ENCODE results near the gene ABLIM1.

Gene ABLIM1

DNA sequence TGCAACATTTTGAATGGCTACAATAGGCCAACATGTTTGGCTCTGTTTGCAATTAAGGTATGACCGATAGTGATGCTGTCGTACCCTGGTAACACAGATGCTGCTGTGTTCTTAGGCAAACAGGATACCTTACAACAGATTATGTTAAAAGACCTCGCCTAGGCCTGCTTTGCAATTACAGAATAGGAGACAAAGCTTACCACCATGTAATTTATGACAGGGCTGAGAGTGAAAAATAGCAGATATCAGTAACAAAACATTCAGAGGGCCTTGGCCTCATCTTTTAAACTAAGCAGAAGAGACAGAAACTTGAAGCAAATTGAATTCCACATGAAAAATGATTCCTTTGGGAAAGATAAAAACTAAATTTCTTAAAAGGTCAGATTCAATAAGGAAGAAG lies 29.4 kb upstream of the ABLIM1 start:
- TF ChIP-seq TAF1 (IDR thresholded peaks at IDR 0.05; ENCODE audit: low read depth) (no peak), EGR1 (IDR thresholded peaks at IDR 0.05) (no peak), YY1 (IDR thresholded peaks at IDR 0.05; ENCODE audit: low read depth) (no peak)
- TF ChIP-seq, protein P1, sequence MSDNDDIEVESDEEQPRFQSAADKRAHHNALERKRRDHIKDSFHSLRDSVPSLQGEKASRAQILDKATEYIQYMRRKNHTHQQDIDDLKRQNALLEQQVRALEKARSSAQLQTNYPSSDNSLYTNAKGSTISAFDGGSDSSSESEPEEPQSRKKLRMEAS (IDR thresholded peaks at IDR 0.05) = no peak

DNA sequence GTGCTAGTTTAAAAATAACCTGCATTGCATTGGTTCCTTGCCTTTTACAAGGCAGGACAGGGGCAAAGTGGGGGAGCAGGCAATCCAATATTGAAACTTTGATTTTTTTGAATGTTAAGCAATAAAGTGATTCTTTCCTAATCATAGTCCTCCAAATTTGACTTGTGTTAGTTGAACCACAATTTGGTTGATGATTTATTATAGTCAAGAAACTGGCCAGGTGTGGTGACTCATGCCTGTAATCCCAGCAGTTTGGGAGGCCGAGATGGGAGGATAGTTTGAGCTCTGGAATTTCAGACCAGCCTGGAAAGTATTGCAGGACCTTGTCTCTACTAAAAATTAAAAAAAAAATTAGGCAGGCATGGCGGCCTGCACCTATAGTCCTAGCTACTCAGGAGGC lies 27.9 kb upstream of the ABLIM1 start:
- no peak for TF ChIP-seq TCF12 (IDR thresholded peaks at IDR 0.05; ENCODE audit: low read depth)
- TF ChIP-seq EP300 (IDR thresholded peaks at IDR 0.05; ENCODE audit: borderline replicate concordance) = no peak
- TF ChIP-seq, protein P1 (IDR thresholded peaks at IDR 0.05) = no peak
- TF ChIP-seq TAF1 (IDR thresholded peaks at IDR 0.05; ENCODE audit: low read depth) = no peak

DNA sequence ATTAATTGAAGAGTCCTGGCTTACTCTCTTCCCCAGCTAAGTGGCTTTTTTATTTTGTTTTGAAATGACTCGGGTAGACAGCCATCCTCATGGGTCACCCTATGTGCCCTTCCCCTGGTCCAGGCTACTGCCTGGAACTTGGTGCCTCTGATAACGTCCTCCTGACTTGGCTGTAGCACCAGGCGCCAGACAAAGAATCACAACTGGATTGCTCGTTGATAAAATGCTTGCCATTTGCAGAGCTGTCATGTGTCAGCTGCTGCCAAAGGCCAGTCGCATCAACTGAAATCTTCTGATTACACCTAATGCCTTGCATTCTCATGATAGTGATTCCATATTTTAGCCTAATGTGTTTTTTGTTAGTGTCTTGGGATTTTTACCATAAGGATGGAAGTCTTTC lies 27.4 kb upstream of the ABLIM1 start:
- TF ChIP-seq TCF12 (IDR thresholded peaks at IDR 0.05; ENCODE audit: low read depth) (no peak), FOXM1 (IDR thresholded peaks at IDR 0.05; ENCODE audit: borderline replicate concordance, low read depth) (no peak), RAD21 (IDR thresholded peaks at IDR 0.05; ENCODE audit: low read depth) (no peak), EP300 (IDR thresholded peaks at IDR 0.05; ENCODE audit: borderline replicate concordance) (no peak), CEBPB (IDR thresholded peaks at IDR 0.05) (no peak), EGR1 (IDR thresholded peaks at IDR 0.05) (no peak), YY1 (IDR thresholded peaks at IDR 0.05; ENCODE audit: low read depth) (no peak)
- TF ChIP-seq, protein P1 (IDR thresholded peaks at IDR 0.05) = no peak
- TF ChIP-seq, protein P2, sequence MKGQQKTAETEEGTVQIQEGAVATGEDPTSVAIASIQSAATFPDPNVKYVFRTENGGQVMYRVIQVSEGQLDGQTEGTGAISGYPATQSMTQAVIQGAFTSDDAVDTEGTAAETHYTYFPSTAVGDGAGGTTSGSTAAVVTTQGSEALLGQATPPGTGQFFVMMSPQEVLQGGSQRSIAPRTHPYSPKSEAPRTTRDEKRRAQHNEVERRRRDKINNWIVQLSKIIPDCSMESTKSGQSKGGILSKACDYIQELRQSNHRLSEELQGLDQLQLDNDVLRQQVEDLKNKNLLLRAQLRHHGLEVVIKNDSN (IDR thresholded peaks at IDR 0.05) = no peak

DNA sequence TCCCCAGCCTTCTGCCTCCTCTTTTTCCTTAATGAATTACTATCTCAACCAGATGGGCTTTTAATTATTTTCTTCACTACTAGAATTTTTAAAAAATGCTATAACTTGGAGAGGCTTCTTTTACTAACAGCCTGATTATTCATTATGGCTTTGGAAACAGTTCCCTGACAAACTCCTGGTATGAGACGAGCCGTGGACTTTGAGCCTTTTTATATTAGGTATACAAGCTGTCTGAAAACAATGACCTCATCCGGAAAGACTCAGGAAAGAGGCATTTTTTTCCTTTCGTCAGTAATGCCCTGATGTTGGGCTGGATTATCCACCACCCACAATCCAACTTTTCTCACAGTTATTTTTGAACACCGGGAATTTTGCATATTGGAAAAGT lies 26.7 kb upstream of the ABLIM1 start:
- TF ChIP-seq CREB1 (IDR thresholded peaks at IDR 0.05; ENCODE audit: low read depth) (no peak), YY1 (IDR thresholded peaks at IDR 0.05; ENCODE audit: low read depth) (no peak), FOXM1 (IDR thresholded peaks at IDR 0.05; ENCODE audit: borderline replicate concordance, low read depth) (no peak), EGR1 (IDR thresholded peaks at IDR 0.05) (no peak), NFIC (IDR thresholded peaks at IDR 0.05) (no peak), EP300 (IDR thresholded peaks at IDR 0.05; ENCODE audit: borderline replicate concordance) (no peak), ZBTB7A (IDR thresholded peaks at IDR 0.05; ENCODE audit: low read depth) (no peak)

DNA sequence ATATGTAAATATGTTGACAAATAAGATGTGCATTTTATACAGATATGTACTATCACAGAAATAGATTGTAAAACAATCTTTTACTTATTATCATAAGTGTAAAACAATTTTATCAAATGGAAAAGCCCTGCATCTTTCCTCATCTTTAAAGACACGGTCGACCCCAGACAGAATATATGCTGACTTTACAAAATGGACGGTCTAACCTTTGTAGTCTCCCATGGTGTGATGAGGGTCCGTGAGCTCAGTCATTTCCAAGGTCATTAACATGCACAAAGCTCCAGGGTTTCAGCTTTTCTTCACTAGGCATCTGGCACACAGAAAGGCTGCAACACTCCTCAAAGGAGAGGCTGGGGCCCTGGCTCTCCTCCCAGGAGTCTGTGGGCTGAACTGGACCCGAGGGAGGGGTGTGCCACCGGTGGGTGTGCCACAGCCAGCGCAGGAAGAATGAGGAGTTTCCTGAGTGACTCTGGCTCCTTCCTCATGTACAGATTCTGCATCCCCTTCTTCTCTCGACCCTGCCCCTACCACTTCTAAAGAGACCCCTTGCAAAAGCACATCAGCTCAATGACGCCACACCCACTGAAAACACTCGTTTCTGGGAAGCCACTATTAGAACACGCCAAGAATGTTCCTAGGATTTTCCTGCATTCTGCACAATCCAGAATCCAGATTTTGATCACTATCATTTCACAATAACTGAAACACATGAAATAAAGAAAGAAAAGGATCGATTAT lies 26.2 kb upstream of the ABLIM1 start:
- TF ChIP-seq, protein P3, sequence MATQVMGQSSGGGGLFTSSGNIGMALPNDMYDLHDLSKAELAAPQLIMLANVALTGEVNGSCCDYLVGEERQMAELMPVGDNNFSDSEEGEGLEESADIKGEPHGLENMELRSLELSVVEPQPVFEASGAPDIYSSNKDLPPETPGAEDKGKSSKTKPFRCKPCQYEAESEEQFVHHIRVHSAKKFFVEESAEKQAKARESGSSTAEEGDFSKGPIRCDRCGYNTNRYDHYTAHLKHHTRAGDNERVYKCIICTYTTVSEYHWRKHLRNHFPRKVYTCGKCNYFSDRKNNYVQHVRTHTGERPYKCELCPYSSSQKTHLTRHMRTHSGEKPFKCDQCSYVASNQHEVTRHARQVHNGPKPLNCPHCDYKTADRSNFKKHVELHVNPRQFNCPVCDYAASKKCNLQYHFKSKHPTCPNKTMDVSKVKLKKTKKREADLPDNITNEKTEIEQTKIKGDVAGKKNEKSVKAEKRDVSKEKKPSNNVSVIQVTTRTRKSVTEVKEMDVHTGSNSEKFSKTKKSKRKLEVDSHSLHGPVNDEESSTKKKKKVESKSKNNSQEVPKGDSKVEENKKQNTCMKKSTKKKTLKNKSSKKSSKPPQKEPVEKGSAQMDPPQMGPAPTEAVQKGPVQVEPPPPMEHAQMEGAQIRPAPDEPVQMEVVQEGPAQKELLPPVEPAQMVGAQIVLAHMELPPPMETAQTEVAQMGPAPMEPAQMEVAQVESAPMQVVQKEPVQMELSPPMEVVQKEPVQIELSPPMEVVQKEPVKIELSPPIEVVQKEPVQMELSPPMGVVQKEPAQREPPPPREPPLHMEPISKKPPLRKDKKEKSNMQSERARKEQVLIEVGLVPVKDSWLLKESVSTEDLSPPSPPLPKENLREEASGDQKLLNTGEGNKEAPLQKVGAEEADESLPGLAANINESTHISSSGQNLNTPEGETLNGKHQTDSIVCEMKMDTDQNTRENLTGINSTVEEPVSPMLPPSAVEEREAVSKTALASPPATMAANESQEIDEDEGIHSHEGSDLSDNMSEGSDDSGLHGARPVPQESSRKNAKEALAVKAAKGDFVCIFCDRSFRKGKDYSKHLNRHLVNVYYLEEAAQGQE (IDR thresholded peaks at IDR 0.05; ENCODE audit: low read depth) = no peak
- TF ChIP-seq, protein P1 (IDR thresholded peaks at IDR 0.05) = no peak

DNA sequence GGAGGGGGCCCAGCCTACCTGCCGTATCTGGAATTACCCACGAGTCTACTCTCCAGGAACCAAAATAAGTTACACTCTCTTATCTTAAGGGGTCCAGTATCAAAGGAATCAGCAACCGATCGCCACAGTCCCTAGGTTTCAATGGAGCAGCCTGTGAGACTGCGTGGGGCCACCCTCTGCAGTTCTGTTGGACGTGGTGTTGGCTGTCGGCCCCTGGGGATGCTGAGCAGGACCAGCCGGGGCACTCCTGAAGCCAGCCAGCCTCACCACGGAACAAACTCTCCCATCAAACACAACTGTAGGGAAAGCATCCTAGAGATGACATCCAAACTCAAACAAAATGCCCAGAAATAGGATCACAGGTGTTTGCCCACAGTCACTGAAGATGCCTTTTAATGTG lies 25.5 kb upstream of the ABLIM1 start:
- TF ChIP-seq NFIC (IDR thresholded peaks at IDR 0.05) = no peak
- TF ChIP-seq, protein P2 (IDR thresholded peaks at IDR 0.05) = no peak
- TF ChIP-seq ZBTB7A (IDR thresholded peaks at IDR 0.05; ENCODE audit: low read depth) = no peak
- TF ChIP-seq RAD21 (IDR thresholded peaks at IDR 0.05; ENCODE audit: low read depth) = no peak
- no peak for TF ChIP-seq TCF12 (IDR thresholded peaks at IDR 0.05; ENCODE audit: low read depth)
- no peak for TF ChIP-seq TAF1 (IDR thresholded peaks at IDR 0.05; ENCODE audit: low read depth)
- TF ChIP-seq EGR1 (IDR thresholded peaks at IDR 0.05) = no peak
- no peak for TF ChIP-seq FOXM1 (IDR thresholded peaks at IDR 0.05; ENCODE audit: borderline replicate concordance, low read depth)
- no peak for TF ChIP-seq TEAD4 (IDR thresholded peaks at IDR 0.05)
- no peak for TF ChIP-seq YY1 (IDR thresholded peaks at IDR 0.05; ENCODE audit: low read depth)
- no peak for TF ChIP-seq EP300 (IDR thresholded peaks at IDR 0.05; ENCODE audit: borderline replicate concordance)
- TF ChIP-seq CREB1 (IDR thresholded peaks at IDR 0.05; ENCODE audit: low read depth) = no peak
- TF ChIP-seq, protein P3 (IDR thresholded peaks at IDR 0.05; ENCODE audit: low read depth) = no peak
- TF ChIP-seq, protein P1 (IDR thresholded peaks at IDR 0.05) = no peak
- no peak for TF ChIP-seq CEBPB (IDR thresholded peaks at IDR 0.05)

Measured in Ishikawa (cell line).